Tibial artery (tissue), 4 donors: Measurements from ENCODE around the gene NPEPL1.

Experiments used
- DNase-seq, 2 donors: peaks; one replicate each; pipeline ENCODE4 v3.0.0-alpha.2; 2019
- H3K27ac ChIP-seq, 2 donors: fragments of 200-600 bp; sonication (generic) in 1 of 2; 1 replicate in 1 of 2; 2 replicates in 1 of 2; pipeline ENCODE4 v1.5.1; 2018 to 2019; ENCODE audit warnings: mild to moderate bottlenecking in 1 of 2
- H3K27me3 ChIP-seq, 2 donors: fragments of 200-600 bp; sonication (generic) in 1 of 2; one replicate each; pipeline versions ENCODE4 v1.5.1 to v1.6.0; 2016 to 2019
- H3K36me3 ChIP-seq, 3 donors: fragments of 200-600 bp; sonication (generic) in 2 of 3; one replicate each; pipeline ENCODE4 v1.5.1; 2016 to 2019; ENCODE audit warnings: mild to moderate bottlenecking in 2 of 3
- H3K4me1 ChIP-seq, 4 donors: fragments of 200-600 bp; sonication (generic) in 2 of 4; 1 replicate in 3 of 4; 2 replicates in 1 of 4; pipeline ENCODE4 v1.5.1; 2016 to 2019
- H3K4me3 ChIP-seq, 2 donors: fragments of 200-600 bp; sonication (generic) in 1 of 2; 1 replicate in 1 of 2; 2 replicates in 1 of 2; pipeline ENCODE4 v1.5.1; 2018 to 2019; ENCODE audit warnings: mild to moderate bottlenecking in 2 of 2
- H3K9me3 ChIP-seq, 3 donors: fragments of 200-600 bp; sonication (generic) in 1 of 3; one replicate each; pipeline ENCODE4 v1.5.1; 2016 to 2019
- intact Hi-C: fragments of 100-400 bp; cut with DNase I; formaldehyde crosslinking; loops from one replicate; pipeline ENCODE4 v1.15.0; 2023; ENCODE audit warnings: low total_unique reads
- TF ChIP-seq, protein P1 (sequence below), 2 experiments: fragments of 200-600 bp in 1 of 2; fragments of 450-650 bp in 1 of 2; IDR thresholded peaks; one replicate each; pipeline ENCODE4 v1.5.1; 2017 to 2019; ENCODE audit warnings: antibody characterized with exemption in 2 of 2, mild to moderate bottlenecking in 1 of 2, moderate library complexity in 1 of 2

Gene NPEPL1

DNA sequence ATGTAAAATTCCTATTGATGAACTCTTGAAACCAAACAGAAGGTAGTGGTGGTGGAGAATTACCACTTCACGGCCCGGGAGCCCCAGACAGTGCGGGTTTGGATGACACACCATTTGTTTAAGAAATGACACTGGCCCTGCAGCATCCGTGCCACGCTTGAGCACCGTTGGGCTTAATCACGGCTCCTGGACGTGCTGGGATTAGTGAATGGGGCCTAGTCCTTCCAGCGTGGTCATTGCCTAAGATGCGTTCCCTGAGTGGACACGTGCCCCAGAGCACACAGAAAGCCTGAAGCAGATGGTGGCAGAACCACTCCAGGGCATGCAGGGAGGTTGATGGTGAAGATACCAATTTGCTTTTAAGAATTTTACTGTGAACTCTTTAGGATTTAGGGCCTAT, 27.0 kb upstream of the NPEPL1 start:
- Histone ChIP-seq H3K27me3 (no peaks in the 10 kb centered on the region), H3K9me3 (no peaks in the 10 kb centered on the region), H3K27ac (no peak overlapping the region), H3K36me3 (peaks cover 27 to 56% (median 42%) of the 10 kb centered on the region in 3 donors), H3K4me3 (no peak overlapping the region), H3K4me1 (no peaks in the 10 kb centered on the region)
- intact Hi-C loops, result no loop called here
- no peak for DNase-seq
- TF ChIP-seq, protein P1, sequence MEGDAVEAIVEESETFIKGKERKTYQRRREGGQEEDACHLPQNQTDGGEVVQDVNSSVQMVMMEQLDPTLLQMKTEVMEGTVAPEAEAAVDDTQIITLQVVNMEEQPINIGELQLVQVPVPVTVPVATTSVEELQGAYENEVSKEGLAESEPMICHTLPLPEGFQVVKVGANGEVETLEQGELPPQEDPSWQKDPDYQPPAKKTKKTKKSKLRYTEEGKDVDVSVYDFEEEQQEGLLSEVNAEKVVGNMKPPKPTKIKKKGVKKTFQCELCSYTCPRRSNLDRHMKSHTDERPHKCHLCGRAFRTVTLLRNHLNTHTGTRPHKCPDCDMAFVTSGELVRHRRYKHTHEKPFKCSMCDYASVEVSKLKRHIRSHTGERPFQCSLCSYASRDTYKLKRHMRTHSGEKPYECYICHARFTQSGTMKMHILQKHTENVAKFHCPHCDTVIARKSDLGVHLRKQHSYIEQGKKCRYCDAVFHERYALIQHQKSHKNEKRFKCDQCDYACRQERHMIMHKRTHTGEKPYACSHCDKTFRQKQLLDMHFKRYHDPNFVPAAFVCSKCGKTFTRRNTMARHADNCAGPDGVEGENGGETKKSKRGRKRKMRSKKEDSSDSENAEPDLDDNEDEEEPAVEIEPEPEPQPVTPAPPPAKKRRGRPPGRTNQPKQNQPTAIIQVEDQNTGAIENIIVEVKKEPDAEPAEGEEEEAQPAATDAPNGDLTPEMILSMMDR (IDR thresholded peaks at IDR 0.05), result no peak

DNA sequence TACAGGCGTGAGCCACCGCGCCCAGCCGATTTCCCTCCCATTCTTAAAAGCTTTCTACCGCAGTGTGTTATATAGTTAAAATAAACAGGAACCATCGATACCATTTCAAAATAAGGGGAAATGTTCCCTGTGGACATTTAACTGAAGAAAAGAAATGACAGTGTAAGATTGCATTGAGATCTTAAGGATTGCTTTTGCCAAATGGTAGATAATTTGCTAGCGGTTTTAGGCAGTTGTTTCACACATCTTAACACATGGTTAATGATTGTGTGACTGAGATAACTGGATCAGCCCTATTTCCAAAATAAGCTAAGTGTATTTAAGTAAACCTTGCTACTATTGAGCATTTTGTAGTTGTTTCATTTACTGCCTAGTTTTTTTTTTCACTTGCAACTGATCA, 25.9 kb upstream of the NPEPL1 start:
- Histone ChIP-seq H3K4me1 (no peaks in the 10 kb centered on the region), H3K27ac (no peak overlapping the region), H3K27me3 (no peaks in the 10 kb centered on the region), H3K4me3 (no peak overlapping the region), H3K36me3 (peaks cover 29 to 56% (median 45%) of the 10 kb centered on the region in 3 donors), H3K9me3 (no peaks in the 10 kb centered on the region)
- TF ChIP-seq, protein P1 (IDR thresholded peaks at IDR 0.05), result no peak
- DNase-seq, result no peak
- intact Hi-C loops, result no loop called here

DNA sequence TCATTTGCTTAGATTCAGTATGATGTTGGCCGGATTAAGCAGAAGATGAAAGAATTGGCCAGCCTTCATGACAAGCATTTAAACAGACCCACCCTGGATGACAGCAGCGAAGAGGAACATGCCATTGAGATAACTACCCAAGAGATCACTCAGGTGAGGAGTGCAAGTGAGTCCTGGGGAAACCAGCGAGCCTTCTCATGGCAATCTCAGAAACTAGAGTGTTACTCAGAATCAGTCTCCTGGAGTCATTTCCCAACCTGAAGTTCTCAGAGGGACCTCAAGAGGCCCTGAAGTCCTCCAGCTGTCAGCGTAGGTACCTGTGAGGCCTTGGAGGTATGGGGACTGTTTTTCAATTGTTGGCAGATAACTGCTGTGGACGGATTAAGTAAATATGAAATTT, 24.6 kb upstream of the NPEPL1 start:
- no peaks in the 10 kb centered on the region for H3K4me1 ChIP-seq
- intact Hi-C loops, result loop anchor here (2.0 kb wide), 1 partner anchor 37 kb away; no protein-coding TSS in a partner anchor
- H3K27me3 ChIP-seq, result no peaks in the 10 kb centered on the region
- H3K27ac ChIP-seq, result no peak overlapping the region
- DNase-seq, result no peak
- no peaks in the 10 kb centered on the region for H3K9me3 ChIP-seq
- no peak overlapping the region for H3K4me3 ChIP-seq
- TF ChIP-seq, protein P1 (IDR thresholded peaks at IDR 0.05), result no peak
- peaks cover 30 to 60% (median 54%) of the 10 kb centered on the region in 3 donors for H3K36me3 ChIP-seq

DNA sequence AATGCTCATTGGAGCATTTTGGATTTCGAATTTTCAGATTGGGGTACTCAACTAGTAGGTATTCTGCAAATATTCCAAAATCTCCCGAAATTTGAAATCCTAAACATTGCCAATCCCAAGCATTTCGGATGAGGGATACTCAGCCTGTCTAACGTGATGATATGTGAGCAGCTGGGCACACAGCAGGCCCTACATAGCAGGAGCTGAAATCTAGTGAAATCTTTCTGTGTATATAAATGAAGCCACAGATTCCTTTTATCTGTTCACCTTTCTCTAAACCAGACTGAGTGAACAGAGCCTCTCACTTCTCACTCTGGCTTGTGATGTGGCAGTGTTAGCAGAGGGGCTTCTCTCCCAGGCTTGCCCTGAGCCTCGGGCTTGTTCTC, 23.7 kb upstream of the NPEPL1 start:
- peaks cover 38 to 69% (median 60%) of the 10 kb centered on the region in 3 donors for H3K36me3 ChIP-seq
- TF ChIP-seq, protein P1 (IDR thresholded peaks at IDR 0.05), result no peak
- no peaks in the 10 kb centered on the region for H3K4me1 ChIP-seq
- intact Hi-C loops, result loop anchor here (2.0 kb wide), 1 partner anchor 38 kb away; no protein-coding TSS in a partner anchor
- no peaks in the 10 kb centered on the region for H3K9me3 ChIP-seq
- no peaks in the 10 kb centered on the region for H3K27me3 ChIP-seq
- no peak for DNase-seq
- no peak overlapping the region for H3K27ac ChIP-seq
- H3K4me3 ChIP-seq, result no peak overlapping the region

DNA sequence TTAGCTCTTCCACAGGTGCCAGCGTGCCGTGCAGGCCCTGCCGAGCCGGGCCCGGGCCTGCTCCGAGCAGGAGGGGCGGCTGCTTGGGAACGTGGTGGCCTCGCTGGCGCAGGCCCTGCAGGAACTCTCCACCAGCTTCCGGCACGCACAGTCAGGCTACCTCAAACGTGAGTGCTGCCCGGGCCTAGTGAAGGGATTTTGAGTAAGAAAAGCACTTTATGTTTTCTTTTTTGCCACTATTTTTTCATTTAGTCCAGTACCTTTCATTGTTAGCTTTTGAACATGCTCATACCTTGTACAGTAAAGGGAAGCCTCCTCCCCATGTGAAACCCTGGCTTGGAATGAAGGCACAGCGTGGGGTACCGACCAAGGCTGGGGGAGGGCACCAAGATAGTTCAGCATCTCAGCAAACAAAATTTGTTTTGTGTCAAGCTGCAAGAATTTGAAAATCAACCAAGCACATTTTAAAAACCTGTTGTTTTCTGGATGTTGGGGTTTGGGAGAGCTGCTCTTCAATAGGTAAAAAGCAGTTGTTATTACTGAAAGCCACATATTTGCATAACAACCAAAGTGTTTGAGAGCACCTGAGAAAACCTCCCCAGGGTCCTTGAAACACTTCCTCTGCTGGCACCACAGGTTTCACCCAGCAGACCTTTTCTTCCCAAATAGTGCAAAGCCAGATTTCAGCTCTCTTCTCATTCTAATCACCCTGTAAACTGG, 23.2 kb upstream of the NPEPL1 start:
- DNase-seq, result no peak
- no peak overlapping the region for H3K27ac ChIP-seq
- no peaks in the 10 kb centered on the region for H3K9me3 ChIP-seq
- H3K27me3 ChIP-seq, result no peaks in the 10 kb centered on the region
- H3K36me3 ChIP-seq, result peaks cover 43 to 73% (median 61%) of the 10 kb centered on the region in 3 donors
- H3K4me1 ChIP-seq, result no peaks in the 10 kb centered on the region
- TF ChIP-seq, protein P1 (IDR thresholded peaks at IDR 0.05), result no peak
- no peak overlapping the region for H3K4me3 ChIP-seq
- intact Hi-C loops, result loop anchor here (2.0 kb wide), 1 partner anchor 39 kb away; no protein-coding TSS in a partner anchor
